Spleen (tissue), 7 donors: ENCODE data around the gene RALB.

Experiments
- CTCF ChIP-seq, 11 experiments: fragments of 200-600 bp in 7 of 11; fragments of 450-650 bp in 4 of 11; sonication (generic) in 4 of 11; IDR thresholded peaks in 8 of 11; conservative IDR thresholded peaks in 3 of 11; 1 replicate in 7 of 11; 2 replicates in 4 of 11; pipeline versions ENCODE4 v1.4.0 to v1.8.0; 2016 to 2021; ENCODE audit warnings: antibody characterized with exemption in 11 of 11, inconsistent platforms in 4 of 11, mild to moderate bottlenecking in 1 of 11
- POLR2A ChIP-seq, 3 donors: fragments of 450-650 bp; IDR thresholded peaks; one replicate each; pipeline ENCODE4 v1.5.1; 2017; ENCODE audit warnings: antibody characterized with exemption in 3 of 3, mild to moderate bottlenecking in 1 of 3
- donor health status: DM: no; HTN: no; CAD: no; lungs with moderate emphysema.
- donor health status: DM: no; HTN: no; CAD: no.
- donor health status: DM: no; HTN: no; CAD: no.

GRCh38 chr2:120278901-120279300, 26.2 kb downstream of the RALB start:
- TF ChIP-seq CTCF (IDR thresholded peaks at IDR 0.05 in 8 of 11, conservative IDR thresholded peaks at IDR 0.05 in 3 of 11) (no peak), POLR2A (IDR thresholded peaks at IDR 0.05) (no peak)
